Spinal cord (tissue), 10 donors: ENCODE results near the gene TSEN2. TPM values are rescaled to one million over a fixed set of nuclear protein-coding genes. Genes with fewer than 3 reads are reported as not detected.
A peak's percentile ranks its signal among the peaks of the same experiment; 100 is the strongest.

ENCODE experiments used
- DNase-seq, 6 donors: peaks; one replicate each; pipeline versions ENCODE4 v3.0.0 to v3.0.0-alpha.2; 2013 to 2015; ENCODE audit warnings: low spot score in 6 of 6, low read depth in 4 of 6
- H3K27ac ChIP-seq: one replicate; pipeline ENCODE4 v1.5.1; 2013; ENCODE audit warnings: low read depth, low read length, control low read depth
- H3K27me3 ChIP-seq: one replicate; pipeline ENCODE4 v1.6.1; 2013; ENCODE audit warnings: low read length; ENCODE audit not compliant: control insufficient read depth, insufficient read depth
- H3K36me3 ChIP-seq: one replicate; pipeline ENCODE4 v1.6.1; 2013; ENCODE audit warnings: low read length; ENCODE audit not compliant: control insufficient read depth, insufficient read depth
- H3K4me1 ChIP-seq: one replicate; pipeline ENCODE4 v1.6.1; 2013; ENCODE audit warnings: low read length; ENCODE audit not compliant: control insufficient read depth, insufficient read depth
- H3K4me3 ChIP-seq: one replicate; pipeline ENCODE4 v1.5.1; 2013; ENCODE audit warnings: low read depth, low read length, control low read depth
- H3K9me3 ChIP-seq: one replicate; pipeline ENCODE4 v1.6.1; 2013; ENCODE audit warnings: low read length; ENCODE audit not compliant: control insufficient read depth, insufficient read depth
- WGBS: methylation state at CpG from one replicate; pipeline ENCODE4 v1.1.5; 2013; ENCODE audit warnings: missing lambda C conversion rate; ENCODE audit not compliant: insufficient coverage; 5-methylcytosine and 5-hydroxymethylcytosine counted together
- polyA plus RNA-seq, 2 donors: library from polyadenylated mRNA; unstranded; fragments of 120-200 nt; gene quantifications; one replicate each; pipeline ENCODE4 v1.2.1, GENCODE V29; 2013; ENCODE audit not compliant: insufficient read length in 2 of 2
- total RNA-seq, 2 donors: library from RNA; depleted of rRNA in 1 of 2; stranded (reverse); fragments of 120-200 nt in 1 of 2; fragments of >200 nt in 1 of 2; gene quantifications; one replicate each; pipeline versions ENCODE4 v1.2.3 to v1.2.4, GENCODE V29; 2013 to 2014
- donor health status: healthy.

TSEN2 gene
- total and polyA plus RNA-seq, 4 donors: 19.7 to 27.2 (median 23.8) TPM

DNA sequence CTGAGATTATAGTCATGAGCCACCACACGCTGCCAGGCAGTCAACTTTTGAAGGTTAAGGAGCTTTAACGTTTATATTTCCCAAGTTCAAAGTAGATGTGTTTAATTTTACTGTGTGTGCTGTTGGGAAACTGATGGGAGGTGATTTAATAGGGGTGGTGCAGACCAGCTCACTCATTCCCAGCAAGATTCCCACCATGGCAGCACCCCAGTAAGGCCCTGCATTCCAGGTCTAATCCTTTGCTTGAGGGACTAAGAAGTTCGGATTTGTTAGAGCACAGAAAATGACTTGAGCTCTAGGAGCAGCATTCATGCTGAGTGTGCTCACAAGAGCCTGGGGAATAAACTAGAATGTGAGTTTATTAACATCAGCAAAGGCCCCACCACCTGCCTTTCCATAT lies 25.2 kb downstream of the TSEN2 start:
- Histone ChIP-seq H3K27ac (no peak overlapping the region), H3K9me3 (no peaks in the 10 kb centered on the region), H3K4me3 (no peak overlapping the region), H3K4me1 (no peaks in the 10 kb centered on the region), H3K36me3 (peaks cover 29% of the 10 kb centered on the region), H3K27me3 (no peaks in the 10 kb centered on the region)
- no peak for DNase-seq
- 100% methylated on average over 2 of the region's 3 CpGs for WGBS

DNA sequence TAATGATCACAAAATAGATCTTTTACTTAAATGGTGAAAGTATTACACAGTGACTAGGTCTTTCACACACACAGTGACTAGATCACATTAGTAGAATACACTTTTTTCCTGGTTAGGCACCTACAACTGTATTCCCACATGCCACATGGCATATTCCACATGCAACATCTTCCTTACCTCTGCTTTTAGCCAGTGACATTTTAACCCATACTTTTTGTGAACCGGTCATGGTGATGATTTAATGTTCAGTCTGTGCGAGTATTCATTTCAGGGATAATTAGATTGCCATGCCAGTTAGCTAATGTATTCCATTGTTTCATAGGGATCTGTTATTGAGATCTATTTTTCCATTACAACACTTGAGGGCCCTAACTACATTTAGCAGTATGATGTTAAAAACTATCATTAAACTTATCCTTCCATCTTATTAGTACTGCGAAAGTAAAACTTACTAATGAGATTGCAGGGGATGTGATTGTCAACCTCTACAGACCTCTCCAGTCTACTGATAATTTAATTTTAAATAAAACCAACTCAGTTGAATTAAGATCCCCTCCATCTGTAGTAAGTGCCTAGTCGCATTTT lies 28.3 kb downstream of the TSEN2 start:
- Histone ChIP-seq H3K36me3 (peaks cover 16% of the 10 kb centered on the region), H3K27ac (no peak overlapping the region), H3K27me3 (no peaks in the 10 kb centered on the region), H3K4me3 (no peak overlapping the region), H3K9me3 (no peaks in the 10 kb centered on the region), H3K4me1 (no peaks in the 10 kb centered on the region)
- DNase-seq: peak in 1 of 6 donors; percentile 57
- WGBS: no CpG with 5 or more reads among the region's 4 CpGs

GRCh38 chr3:12513694-12514446 lies 29.6 kb downstream of the TSEN2 start:
- 91% methylated on average over 5 of the region's 5 CpGs for whole genome bisulfite sequencing
- no peaks in the 10 kb centered on the region for H3K27me3 ChIP-seq
- no peak for DNase-seq
- no peak overlapping the region for H3K4me3 ChIP-seq
- H3K36me3 ChIP-seq: peaks cover 11% of the 10 kb centered on the region
- no peak overlapping the region for H3K27ac ChIP-seq
- no peaks in the 10 kb centered on the region for H3K4me1 ChIP-seq
- H3K9me3 ChIP-seq: no peaks in the 10 kb centered on the region

- Histone ChIP-seq H3K27ac (no peak overlapping the region), H3K27me3 (no peaks in the 10 kb centered on the region), H3K4me1 (no peaks in the 10 kb centered on the region), H3K4me3 (no peak overlapping the region), H3K9me3 (no peaks in the 10 kb centered on the region), H3K36me3 (peaks cover 21% of the 10 kb centered on the region)
- no peak for DNase-seq
Observed at GRCh38 chr3:12515631-12516030, 31.4 kb downstream of the TSEN2 start.

- Histone ChIP-seq H3K9me3 (no peaks in the 10 kb centered on the region), H3K36me3 (peaks cover 28% of the 10 kb centered on the region), H3K4me3 (no peak overlapping the region), H3K27me3 (no peaks in the 10 kb centered on the region), H3K27ac (no peak overlapping the region), H3K4me1 (no peaks in the 10 kb centered on the region)
- WGBS: 90% methylated on average over 10 of the region's 11 CpGs
- no peak for DNase-seq
Observed at GRCh38 chr3:12516873-12517272, 32.6 kb downstream of the TSEN2 start.

- H3K36me3 ChIP-seq: peaks cover 30% of the 10 kb centered on the region
- DNase-seq: no peak
- H3K4me1 ChIP-seq: no peaks in the 10 kb centered on the region
- H3K27ac ChIP-seq: no peak overlapping the region
- H3K9me3 ChIP-seq: no peaks in the 10 kb centered on the region
- H3K27me3 ChIP-seq: no peaks in the 10 kb centered on the region
- 71% methylated on average over 1 of the region's 6 CpGs for WGBS
- no peak overlapping the region for H3K4me3 ChIP-seq
Observed at GRCh38 chr3:12518261-12519028, 34.2 kb downstream of the TSEN2 start.

DNA sequence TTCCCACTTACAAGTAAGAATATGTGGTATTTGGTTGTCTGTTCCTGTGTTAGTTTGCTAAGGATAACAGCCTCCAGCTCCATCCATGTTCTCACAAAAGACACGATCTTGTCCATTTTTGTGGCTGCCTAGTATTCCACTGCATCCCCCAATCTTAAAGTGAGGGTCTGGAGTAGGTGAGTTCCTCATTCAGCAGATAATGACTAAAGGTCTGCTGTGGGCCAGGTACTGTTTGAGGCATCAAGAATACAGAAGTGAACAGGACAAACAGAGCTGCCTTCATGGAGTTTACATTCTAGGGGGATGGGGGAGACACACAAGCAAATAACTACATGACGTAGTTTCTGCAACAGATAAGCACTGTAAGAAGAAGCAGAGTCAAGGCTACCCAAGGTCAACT lies 36.7 kb downstream of the TSEN2 start:
- H3K9me3 ChIP-seq: no peaks in the 10 kb centered on the region
- WGBS: 100% methylated on average over 1 of the region's 2 CpGs
- H3K4me1 ChIP-seq: no peaks in the 10 kb centered on the region
- no peaks in the 10 kb centered on the region for H3K27me3 ChIP-seq
- DNase-seq: no peak
- H3K36me3 ChIP-seq: peaks cover 34% of the 10 kb centered on the region
- no peak overlapping the region for H3K4me3 ChIP-seq
- H3K27ac ChIP-seq: no peak overlapping the region

DNA sequence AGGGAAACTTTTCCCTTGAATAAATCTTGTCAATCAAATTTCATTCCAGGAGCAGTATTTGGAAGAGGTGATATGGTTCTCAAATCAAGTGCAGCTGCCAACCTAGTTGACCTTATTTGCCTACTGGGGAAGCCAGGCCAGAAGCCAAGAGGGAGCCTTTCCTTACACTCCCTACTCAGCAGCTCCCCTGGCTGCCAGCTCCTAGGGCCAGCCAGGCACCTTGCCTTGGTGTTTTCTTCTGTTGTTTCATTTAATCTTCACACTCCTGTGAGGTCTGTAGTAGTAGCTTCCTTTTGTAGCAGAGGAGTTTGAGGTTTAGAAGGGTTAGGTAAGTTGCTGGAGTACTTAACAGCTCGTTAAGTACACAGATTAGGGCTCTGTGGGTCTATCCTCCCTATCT lies 38.4 kb downstream of the TSEN2 start:
- H3K27ac ChIP-seq: no peak overlapping the region
- peaks cover 33% of the 10 kb centered on the region for H3K36me3 ChIP-seq
- H3K4me3 ChIP-seq: no peak overlapping the region
- no peaks in the 10 kb centered on the region for H3K27me3 ChIP-seq
- no peak for DNase-seq
- H3K9me3 ChIP-seq: no peaks in the 10 kb centered on the region
- no peaks in the 10 kb centered on the region for H3K4me1 ChIP-seq
- no CpG with 5 or more reads among the region's 1 CpG for WGBS

DNA sequence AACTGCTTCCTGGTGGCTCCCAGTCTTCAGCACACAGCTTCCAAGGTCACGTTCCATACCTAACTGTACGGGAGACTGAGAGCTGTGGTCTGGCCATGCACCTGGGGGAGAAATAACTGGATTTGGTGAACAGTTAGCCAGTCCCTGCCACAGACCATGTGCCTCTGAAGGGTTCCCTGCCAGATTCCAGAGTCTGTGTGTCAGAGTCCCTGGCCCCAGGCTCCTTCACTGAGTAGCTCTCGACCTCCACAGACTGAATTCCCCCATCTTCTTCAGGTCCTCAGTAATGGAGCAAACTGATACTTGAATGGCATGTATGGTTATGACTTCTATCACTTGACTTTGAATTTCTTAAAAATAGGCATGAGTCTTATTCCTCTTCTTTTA lies 43.5 kb downstream of the TSEN2 start:
- Histone ChIP-seq H3K27me3 (no peaks in the 10 kb centered on the region), H3K4me3 (no peak overlapping the region), H3K9me3 (no peaks in the 10 kb centered on the region), H3K36me3 (peaks cover 16% of the 10 kb centered on the region), H3K4me1 (no peaks in the 10 kb centered on the region), H3K27ac (no peak overlapping the region)
- no peak for DNase-seq
- WGBS: 100% methylated on average over 2 of the region's 3 CpGs
